ENCODE results near the gene RANBP2. TPM values are rescaled to one million over a fixed set of nuclear protein-coding genes. Genes with fewer than 3 reads are reported as not detected.

The RANBP2 gene
- total RNA-seq, 1 experiment from 2014 or later = 47.5 TPM

DNA sequence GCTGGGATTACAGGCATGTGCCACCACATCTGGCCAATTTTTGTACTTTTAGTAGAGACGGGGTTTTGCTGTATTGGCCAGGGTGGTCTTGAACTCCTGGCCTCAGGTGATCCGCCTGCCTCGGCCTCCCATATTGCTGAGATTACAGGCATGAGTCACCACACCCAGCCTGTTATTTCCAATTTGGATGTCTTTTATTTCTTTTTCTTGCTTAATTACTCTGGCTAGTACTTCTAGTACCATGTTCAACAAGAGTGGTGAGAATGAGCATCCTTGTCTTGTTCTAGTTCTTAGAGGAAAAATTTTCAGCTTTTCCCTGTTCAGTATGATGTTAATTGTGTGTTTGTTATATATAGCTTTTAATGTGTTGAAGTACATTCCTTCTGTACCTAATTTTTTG lies 90.7 kb downstream of the RANBP2 start:
- intact Hi-C loops (cut with micrococcal nuclease; ENCODE audit: unreplicated experiment) = no loop called here
- no peaks in the 10 kb centered on the region for H3K9me2 ChIP-seq (ENCODE audit: insufficient read depth)
- H3K79me2 ChIP-seq (ENCODE audit: low read depth) = 0 out of 2 replicates have a peak, but pooled peaks cover 8% of the 10 kb centered on the region
- ChIA-PET POLR2A (ENCODE audit: unreplicated experiment) (no interaction called here), CTCF (no interaction called here)
- TF ChIP-seq EZH2 (IDR thresholded peaks at IDR 0.05; ENCODE audit: low read depth) = no peak
- TF ChIP-seq, protein P1, sequence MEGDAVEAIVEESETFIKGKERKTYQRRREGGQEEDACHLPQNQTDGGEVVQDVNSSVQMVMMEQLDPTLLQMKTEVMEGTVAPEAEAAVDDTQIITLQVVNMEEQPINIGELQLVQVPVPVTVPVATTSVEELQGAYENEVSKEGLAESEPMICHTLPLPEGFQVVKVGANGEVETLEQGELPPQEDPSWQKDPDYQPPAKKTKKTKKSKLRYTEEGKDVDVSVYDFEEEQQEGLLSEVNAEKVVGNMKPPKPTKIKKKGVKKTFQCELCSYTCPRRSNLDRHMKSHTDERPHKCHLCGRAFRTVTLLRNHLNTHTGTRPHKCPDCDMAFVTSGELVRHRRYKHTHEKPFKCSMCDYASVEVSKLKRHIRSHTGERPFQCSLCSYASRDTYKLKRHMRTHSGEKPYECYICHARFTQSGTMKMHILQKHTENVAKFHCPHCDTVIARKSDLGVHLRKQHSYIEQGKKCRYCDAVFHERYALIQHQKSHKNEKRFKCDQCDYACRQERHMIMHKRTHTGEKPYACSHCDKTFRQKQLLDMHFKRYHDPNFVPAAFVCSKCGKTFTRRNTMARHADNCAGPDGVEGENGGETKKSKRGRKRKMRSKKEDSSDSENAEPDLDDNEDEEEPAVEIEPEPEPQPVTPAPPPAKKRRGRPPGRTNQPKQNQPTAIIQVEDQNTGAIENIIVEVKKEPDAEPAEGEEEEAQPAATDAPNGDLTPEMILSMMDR (conservative IDR thresholded peaks at IDR 0.05) = no peak
- peaks cover 12% of the 10 kb centered on the region; the same call in 1 of the 2 replicates for H3K9me3 ChIP-seq (ENCODE audit: insufficient read depth, low read depth)
- H3K36me3 ChIP-seq (ENCODE audit: low read depth) = peaks cover 16% of the 10 kb centered on the region
- no peaks in the 10 kb centered on the region; the same call in 1 of the 2 replicates for H3F3A ChIP-seq (ENCODE audit: insufficient read depth, low read depth)
- H3K4me3 ChIP-seq = no peak overlapping the region
- no peak overlapping the region for H2AFZ ChIP-seq
- DNase-seq = no peak
- no peak overlapping the region for H3K4me2 ChIP-seq
- no peaks in the 10 kb centered on the region for H3K27me3 ChIP-seq (ENCODE audit: insufficient read depth, low read depth)
- no peak overlapping the region for H3K27ac ChIP-seq
- no peaks in the 10 kb centered on the region for H4K20me1 ChIP-seq (ENCODE audit: insufficient read depth)
- no TSS peak for BruUV-seq (replicated peaks)
- no peaks in the 10 kb centered on the region for H3K4me1 ChIP-seq (replicated peaks; ENCODE audit: insufficient read depth)

GRCh38 chr2:108810993-108811957 lies 92.0 kb downstream of the RANBP2 start:
- Histone ChIP-seq H3K36me3 (ENCODE audit: low read depth) (peaks cover 26% of the 10 kb centered on the region), H3K9me3 (ENCODE audit: insufficient read depth, low read depth) (peaks cover 12% of the 10 kb centered on the region; the same call in 1 of the 2 replicates), H3K4me1 (replicated peaks; ENCODE audit: insufficient read depth) (no peaks in the 10 kb centered on the region), H3K4me2 (no peak overlapping the region), H2AFZ (no peak overlapping the region), H3K27ac (no peak overlapping the region), H3F3A (ENCODE audit: insufficient read depth, low read depth) (no peaks in the 10 kb centered on the region; the same call in 1 of the 2 replicates), H3K79me2 (ENCODE audit: low read depth) (0 out of 2 replicates have a peak, but pooled peaks cover 8% of the 10 kb centered on the region), H3K4me3 (no peak overlapping the region), H3K27me3 (ENCODE audit: insufficient read depth, low read depth) (no peaks in the 10 kb centered on the region), H3K9me2 (ENCODE audit: insufficient read depth) (no peaks in the 10 kb centered on the region), H4K20me1 (ENCODE audit: insufficient read depth) (no peaks in the 10 kb centered on the region)
- no peak for DNase-seq
- CTCF ChIA-PET = interaction anchor here (0.6 kb wide), 1 partner anchor 885 kb away, joined by 12 read pairs; no protein-coding TSS in a partner anchor
- intact Hi-C loops (cut with micrococcal nuclease; ENCODE audit: unreplicated experiment) = no loop called here
- POLR2A ChIA-PET (ENCODE audit: unreplicated experiment) = no interaction called here
- BruUV-seq (replicated peaks) = no TSS peak
- TF ChIP-seq, protein P1 (conservative IDR thresholded peaks at IDR 0.05) = no peak
- no peak for TF ChIP-seq EZH2 (IDR thresholded peaks at IDR 0.05; ENCODE audit: low read depth)

DNA sequence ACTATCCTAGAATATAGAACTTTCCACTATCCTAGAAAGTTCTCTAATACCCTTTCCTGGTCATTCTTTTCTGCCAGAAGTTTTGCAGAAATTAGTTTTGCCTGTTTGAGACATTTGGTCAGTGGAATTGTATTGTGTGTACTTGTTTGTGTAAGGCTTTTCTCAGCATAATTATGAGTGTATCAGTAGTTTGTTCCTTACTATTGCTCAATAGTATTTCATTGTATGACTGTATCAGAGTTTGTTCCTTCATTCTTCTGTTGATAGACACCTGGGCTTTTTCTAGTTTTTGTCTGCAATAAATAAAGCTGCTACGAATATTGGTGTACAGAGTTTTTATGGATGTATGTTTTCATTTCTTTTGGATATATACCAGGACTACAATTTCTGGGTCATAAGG lies 94.5 kb downstream of the RANBP2 start:
- Histone ChIP-seq H2AFZ (no peak overlapping the region), H3K27ac (no peak overlapping the region), H3K9me3 (ENCODE audit: insufficient read depth, low read depth) (peaks cover 12% of the 10 kb centered on the region; the same call in 1 of the 2 replicates), H3F3A (ENCODE audit: insufficient read depth, low read depth) (no peaks in the 10 kb centered on the region), H3K4me1 (replicated peaks; ENCODE audit: insufficient read depth) (no peaks in the 10 kb centered on the region), H3K4me2 (no peak overlapping the region), H4K20me1 (ENCODE audit: insufficient read depth) (no peaks in the 10 kb centered on the region), H3K27me3 (ENCODE audit: insufficient read depth, low read depth) (no peaks in the 10 kb centered on the region), H3K9me2 (ENCODE audit: insufficient read depth) (no peaks in the 10 kb centered on the region), H3K4me3 (no peak overlapping the region), H3K36me3 (ENCODE audit: low read depth) (peaks cover 29% of the 10 kb centered on the region), H3K79me2 (ENCODE audit: low read depth) (0 out of 2 replicates have a peak, but pooled peaks cover 7% of the 10 kb centered on the region)
- intact Hi-C loops (cut with micrococcal nuclease; ENCODE audit: unreplicated experiment) = no loop called here
- TF ChIP-seq EZH2 (IDR thresholded peaks at IDR 0.05; ENCODE audit: low read depth) = no peak
- TF ChIP-seq, protein P1 (conservative IDR thresholded peaks at IDR 0.05) = no peak
- CTCF ChIA-PET = no interaction called here
- POLR2A ChIA-PET (ENCODE audit: unreplicated experiment) = no interaction called here
- no TSS peak for BruUV-seq (replicated peaks)
- no peak for DNase-seq
